Activated naive CD4-positive, alpha-beta T cell (primary cell): Measurements from ENCODE around the gene TNNT1.
"Not testable (repeated sequence)": the region's sequence is repeated elsewhere in the genome, so short reads cannot be mapped to it uniquely, and the experiment has no call there.

Experiments
- DNase-seq, 4 experiments: peaks; one replicate each; lab custom pipeline; 2025; lab: John Stamatoyannopoulos, UW

Gene TNNT1

GRCh38 chr19:55109527-55110291, 39.3 kb downstream of the TNNT1 start:
- DNase-seq: no peak

- not testable (repeated sequence) for DNase-seq
Observed at GRCh38 chr19:55107252-55107651, 41.8 kb downstream of the TNNT1 start.

GRCh38 chr19:55106591-55106990, 42.4 kb downstream of the TNNT1 start:
- DNase-seq: no peak

- DNase-seq: no peak
Observed at GRCh38 chr19:55105237-55105636, 43.8 kb downstream of the TNNT1 start.

- DNase-seq: no peak
Observed at GRCh38 chr19:55103190-55103589, 45.8 kb downstream of the TNNT1 start.

GRCh38 chr19:55101261-55101660, 47.7 kb downstream of the TNNT1 start:
- DNase-seq: no peak

- DNase-seq: no peak
Observed at GRCh38 chr19:55099557-55100506, 49.2 kb downstream of the TNNT1 start.

GRCh38 chr19:55098716-55099556, 50.1 kb downstream of the TNNT1 start:
- DNase-seq: no peak

- DNase-seq: no peak
Observed at GRCh38 chr19:55097864-55098715, 50.9 kb downstream of the TNNT1 start.

- DNase-seq: no peak
Observed at GRCh38 chr19:55096061-55096701, 52.8 kb downstream of the TNNT1 start.

- DNase-seq: no peak
Observed at GRCh38 chr19:55095260-55096060, 53.5 kb downstream of the TNNT1 start.

GRCh38 chr19:55094456-55095259, 54.3 kb downstream of the TNNT1 start:
- DNase-seq: no peak

- DNase-seq: no peak
Observed at GRCh38 chr19:55092423-55093318, 56.3 kb downstream of the TNNT1 start.

- DNase-seq: no peak
Observed at GRCh38 chr19:55091955-55092354, 57.1 kb downstream of the TNNT1 start.

- DNase-seq: no peak
Observed at GRCh38 chr19:55091126-55091910, 57.7 kb downstream of the TNNT1 start.

GRCh38 chr19:55090564-55090963, 58.4 kb downstream of the TNNT1 start:
- DNase-seq: no peak

GRCh38 chr19:55089342-55089944, 59.6 kb downstream of the TNNT1 start:
- DNase-seq: no peak
